ENCODE measurements around the gene CD93.

DNA sequence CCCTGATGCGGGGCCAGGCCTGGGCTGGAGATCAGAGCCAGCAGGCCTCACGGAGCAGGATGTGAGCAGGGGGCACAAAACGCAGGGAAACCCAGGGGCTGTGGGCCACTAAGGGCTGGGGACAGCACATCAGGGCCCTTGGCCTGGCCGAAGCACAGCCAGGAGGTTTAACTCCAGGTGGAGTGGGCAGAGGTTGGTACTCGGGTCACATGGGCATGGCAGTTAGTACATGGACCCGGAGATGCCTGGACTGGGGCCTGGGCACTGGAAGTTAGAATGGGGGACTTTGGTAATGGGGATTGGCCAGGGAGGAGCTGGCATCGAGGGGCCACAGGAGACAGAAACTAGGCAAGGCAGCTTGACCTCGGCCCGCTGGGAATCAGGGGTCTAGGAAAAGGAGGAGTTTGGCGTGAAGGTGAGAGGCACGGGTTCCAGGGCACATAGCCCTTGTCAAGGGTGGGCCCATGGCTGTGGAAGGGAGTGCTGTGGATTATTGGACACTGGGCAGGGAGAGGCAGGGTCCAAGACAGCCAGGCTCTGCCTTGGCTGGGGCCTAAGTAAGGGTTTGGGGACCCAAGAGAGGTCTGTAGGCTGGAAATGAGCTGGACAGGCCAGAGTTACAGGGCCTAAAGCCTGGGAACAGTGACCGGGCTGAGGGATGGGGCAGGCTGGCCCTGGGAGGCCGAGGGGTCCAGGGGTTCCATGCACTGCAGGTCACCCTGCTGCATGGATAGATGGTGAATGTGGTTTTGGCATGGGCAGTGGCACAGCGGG, 41.6 kb upstream of the CD93 start:
- TF ChIP-seq ZFP3 (CRISPR knock-in tag; IDR thresholded peaks at IDR 0.05) = no peak
- no peak for TF ChIP-seq GLIS3 (CRISPR knock-in tag; IDR thresholded peaks at IDR 0.05)
- no peak for TF ChIP-seq ZNF70 (CRISPR knock-in tag; IDR thresholded peaks at IDR 0.05)
- no peak for TF ChIP-seq SNAI2 (CRISPR knock-in tag; IDR thresholded peaks at IDR 0.05)
- TF ChIP-seq, protein P1, sequence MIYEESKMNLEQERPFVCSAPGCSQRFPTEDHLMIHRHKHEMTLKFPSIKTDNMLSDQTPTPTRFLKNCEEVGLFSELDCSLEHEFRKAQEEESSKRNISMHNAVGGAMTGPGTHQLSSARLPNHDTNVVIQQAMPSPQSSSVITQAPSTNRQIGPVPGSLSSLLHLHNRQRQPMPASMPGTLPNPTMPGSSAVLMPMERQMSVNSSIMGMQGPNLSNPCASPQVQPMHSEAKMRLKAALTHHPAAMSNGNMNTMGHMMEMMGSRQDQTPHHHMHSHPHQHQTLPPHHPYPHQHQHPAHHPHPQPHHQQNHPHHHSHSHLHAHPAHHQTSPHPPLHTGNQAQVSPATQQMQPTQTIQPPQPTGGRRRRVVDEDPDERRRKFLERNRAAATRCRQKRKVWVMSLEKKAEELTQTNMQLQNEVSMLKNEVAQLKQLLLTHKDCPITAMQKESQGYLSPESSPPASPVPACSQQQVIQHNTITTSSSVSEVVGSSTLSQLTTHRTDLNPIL (CRISPR knock-in tag; IDR thresholded peaks at IDR 0.05; ENCODE audit: low read depth) = no peak
- TF ChIP-seq RARB (CRISPR knock-in tag; IDR thresholded peaks at IDR 0.05) = no peak
- TF ChIP-seq, protein P2, sequence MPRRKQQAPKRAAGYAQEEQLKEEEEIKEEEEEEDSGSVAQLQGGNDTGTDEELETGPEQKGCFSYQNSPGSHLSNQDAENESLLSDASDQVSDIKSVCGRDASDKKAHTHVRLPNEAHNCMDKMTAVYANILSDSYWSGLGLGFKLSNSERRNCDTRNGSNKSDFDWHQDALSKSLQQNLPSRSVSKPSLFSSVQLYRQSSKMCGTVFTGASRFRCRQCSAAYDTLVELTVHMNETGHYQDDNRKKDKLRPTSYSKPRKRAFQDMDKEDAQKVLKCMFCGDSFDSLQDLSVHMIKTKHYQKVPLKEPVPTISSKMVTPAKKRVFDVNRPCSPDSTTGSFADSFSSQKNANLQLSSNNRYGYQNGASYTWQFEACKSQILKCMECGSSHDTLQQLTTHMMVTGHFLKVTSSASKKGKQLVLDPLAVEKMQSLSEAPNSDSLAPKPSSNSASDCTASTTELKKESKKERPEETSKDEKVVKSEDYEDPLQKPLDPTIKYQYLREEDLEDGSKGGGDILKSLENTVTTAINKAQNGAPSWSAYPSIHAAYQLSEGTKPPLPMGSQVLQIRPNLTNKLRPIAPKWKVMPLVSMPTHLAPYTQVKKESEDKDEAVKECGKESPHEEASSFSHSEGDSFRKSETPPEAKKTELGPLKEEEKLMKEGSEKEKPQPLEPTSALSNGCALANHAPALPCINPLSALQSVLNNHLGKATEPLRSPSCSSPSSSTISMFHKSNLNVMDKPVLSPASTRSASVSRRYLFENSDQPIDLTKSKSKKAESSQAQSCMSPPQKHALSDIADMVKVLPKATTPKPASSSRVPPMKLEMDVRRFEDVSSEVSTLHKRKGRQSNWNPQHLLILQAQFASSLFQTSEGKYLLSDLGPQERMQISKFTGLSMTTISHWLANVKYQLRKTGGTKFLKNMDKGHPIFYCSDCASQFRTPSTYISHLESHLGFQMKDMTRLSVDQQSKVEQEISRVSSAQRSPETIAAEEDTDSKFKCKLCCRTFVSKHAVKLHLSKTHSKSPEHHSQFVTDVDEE (CRISPR knock-in tag; IDR thresholded peaks at IDR 0.05) = no peak
